Measurements from ENCODE around the gene FHIT.
"Not testable (repeated sequence)": the region's sequence is repeated elsewhere in the genome, so short reads cannot be mapped to it uniquely, and the experiment has no call there.

The FHIT gene

GRCh38 chr3:59803268-59803667 is 1448.0 kb downstream of the FHIT start:
- DNase-seq (ENCODE audit: low read depth in 2 of 2), result no peak

GRCh38 chr3:59802453-59802852 is 1448.8 kb downstream of the FHIT start:
- DNase-seq (ENCODE audit: low read depth in 2 of 2), result not testable (repeated sequence)

- DNase-seq (ENCODE audit: low read depth in 2 of 2), result no peak
These were observed 1449.2 kb downstream of the FHIT start for GRCh38 chr3:59802045-59802444.

- no peak for DNase-seq (ENCODE audit: low read depth in 2 of 2)
These were observed 1450.8 kb downstream of the FHIT start for GRCh38 chr3:59800481-59800880.

- DNase-seq (ENCODE audit: low read depth in 2 of 2), result no peak
These were observed 1452.7 kb downstream of the FHIT start for GRCh38 chr3:59798372-59799086.

GRCh38 chr3:59797533-59797932 is 1453.7 kb downstream of the FHIT start:
- no peak for DNase-seq (ENCODE audit: low read depth in 2 of 2)

GRCh38 chr3:59796456-59796855 is 1454.8 kb downstream of the FHIT start:
- DNase-seq (ENCODE audit: low read depth in 2 of 2), result no peak

GRCh38 chr3:59795756-59796155 is 1455.5 kb downstream of the FHIT start:
- DNase-seq (ENCODE audit: low read depth in 2 of 2), result no peak

- DNase-seq (ENCODE audit: low read depth in 2 of 2), result no peak
These were observed 1457.3 kb downstream of the FHIT start for GRCh38 chr3:59793976-59794375.

- DNase-seq (ENCODE audit: low read depth in 2 of 2), result no peak
These were observed 1459.4 kb downstream of the FHIT start for GRCh38 chr3:59791774-59792308.

- no peak for DNase-seq (ENCODE audit: low read depth in 2 of 2)
These were observed 1461.0 kb downstream of the FHIT start for GRCh38 chr3:59790241-59790640.

GRCh38 chr3:59788801-59789200 is 1462.5 kb downstream of the FHIT start:
- no peak for DNase-seq (ENCODE audit: low read depth in 2 of 2)

- no peak for DNase-seq (ENCODE audit: low read depth in 2 of 2)
These were observed 1463.1 kb downstream of the FHIT start for GRCh38 chr3:59788133-59788532.

- DNase-seq (ENCODE audit: low read depth in 2 of 2), result no peak
These were observed 1464.9 kb downstream of the FHIT start for GRCh38 chr3:59786374-59786773.

- no peak for DNase-seq (ENCODE audit: low read depth in 2 of 2)
These were observed 1467.1 kb downstream of the FHIT start for GRCh38 chr3:59784164-59784563.

GRCh38 chr3:59783468-59783988 is 1467.7 kb downstream of the FHIT start:
- DNase-seq (ENCODE audit: low read depth in 2 of 2), result no peak

GRCh38 chr3:59782664-59783063 is 1468.6 kb downstream of the FHIT start:
- no peak for DNase-seq (ENCODE audit: low read depth in 2 of 2)

- DNase-seq (ENCODE audit: low read depth in 2 of 2), result no peak
These were observed 1471.0 kb downstream of the FHIT start for GRCh38 chr3:59780209-59780608.

GRCh38 chr3:59779260-59779659 is 1472.0 kb downstream of the FHIT start:
- no peak for DNase-seq (ENCODE audit: low read depth in 2 of 2)

- no peak for DNase-seq (ENCODE audit: low read depth in 2 of 2)
These were observed 1473.6 kb downstream of the FHIT start for GRCh38 chr3:59777667-59778077.

- no peak for DNase-seq (ENCODE audit: low read depth in 2 of 2)
These were observed 1474.2 kb downstream of the FHIT start for GRCh38 chr3:59777066-59777465.

GRCh38 chr3:59775761-59776325 is 1475.4 kb downstream of the FHIT start:
- DNase-seq (ENCODE audit: low read depth in 2 of 2), result no peak

GRCh38 chr3:59775106-59775505 is 1476.1 kb downstream of the FHIT start:
- DNase-seq (ENCODE audit: low read depth in 2 of 2), result no peak
